HG03432 (cell line): ENCODE measurements around the gene FHIT.

Experiments used
- ATAC-seq: cut with Tn5 transposase; IDR thresholded peaks from one replicate; pipeline ENCODE4 v1.9.1; 2021; ENCODE audit warnings: mild to moderate bottlenecking, moderate library complexity; ENCODE audit not compliant: unreplicated experiment

The FHIT gene

GRCh38 chr3:61251174-61251972 is at the start of gene FHIT:
Gene FHIT (minus strand): TSS chr3:61251452.
- peak; percentile 93 for ATAC-seq

GRCh38 chr3:61300786-61301185 is 49.5 kb upstream of the FHIT start:
- ATAC-seq: no peak

DNA sequence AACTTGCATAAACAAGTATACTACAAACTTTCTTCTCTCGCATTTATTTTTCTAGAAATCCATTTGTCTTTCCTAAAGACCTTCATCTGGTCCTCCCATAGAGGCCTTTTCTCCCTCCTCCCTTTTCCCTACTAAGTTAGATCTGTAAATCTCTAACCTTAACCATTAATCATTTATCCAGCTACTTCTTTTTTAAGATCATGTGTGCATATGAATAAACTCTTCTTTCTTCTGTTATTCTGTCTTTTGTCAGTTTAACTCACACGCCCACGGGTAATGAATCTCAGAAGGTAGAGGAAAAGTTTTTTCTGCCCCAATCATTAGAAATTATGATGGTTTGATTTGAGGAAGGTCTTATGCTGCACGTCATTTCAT is 48.7 kb upstream of the FHIT start:
- ATAC-seq: no peak

DNA sequence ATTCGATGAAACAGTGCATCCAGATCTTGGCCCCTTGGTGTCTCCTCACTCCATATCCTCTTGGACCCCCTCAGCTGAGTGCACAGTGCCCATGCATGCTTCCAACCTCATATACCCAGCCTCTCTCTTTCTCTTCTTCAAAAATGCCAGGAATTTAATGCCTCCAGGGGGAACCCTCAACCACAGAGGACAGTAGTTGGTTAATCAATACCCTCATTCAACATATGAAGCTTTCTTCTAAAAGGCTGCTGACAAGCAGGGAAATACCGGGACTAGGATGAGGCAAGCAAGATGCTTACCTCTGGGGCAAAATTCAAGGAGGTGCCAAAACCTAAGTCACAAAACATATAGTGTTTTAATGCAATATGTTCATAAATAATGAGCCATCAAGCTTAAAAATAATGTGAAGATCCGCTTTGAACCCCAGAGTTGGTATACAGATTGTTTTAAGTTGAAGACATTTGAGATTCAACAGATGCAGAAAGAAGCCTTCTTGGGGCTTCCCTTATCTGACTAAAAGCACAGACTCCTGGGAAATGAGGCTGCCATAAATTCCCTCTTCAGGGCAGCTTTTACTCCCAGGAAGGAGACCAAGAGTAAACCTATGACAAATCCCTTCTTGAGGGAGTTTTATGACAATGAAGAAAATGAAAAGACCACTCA is 48.2 kb upstream of the FHIT start:
- no peak for ATAC-seq

- ATAC-seq: no peak
Measured at GRCh38 chr3:61297821-61298220, 46.6 kb upstream of the FHIT start.

- ATAC-seq: no peak
Measured at GRCh38 chr3:61288446-61288845, 37.2 kb upstream of the FHIT start.

DNA sequence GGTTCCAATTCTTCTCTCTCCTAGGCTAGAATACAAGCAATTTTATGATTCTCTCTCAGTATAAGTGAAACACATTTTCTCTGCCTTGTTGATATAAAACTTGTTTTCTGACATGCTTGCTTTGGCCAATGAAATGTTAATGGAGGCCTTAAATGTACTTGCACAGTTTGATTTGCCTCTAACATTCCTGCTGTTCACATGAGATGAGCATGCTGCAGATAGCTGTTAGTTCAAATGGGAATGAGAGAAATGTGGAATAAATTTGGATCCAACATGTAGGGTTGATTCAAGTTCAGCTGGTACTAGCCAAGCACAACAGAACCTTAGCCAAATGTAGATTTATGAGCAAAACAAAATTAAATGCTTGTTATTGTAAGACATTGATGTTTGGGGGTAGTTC is 32.6 kb upstream of the FHIT start:
- no peak for ATAC-seq

DNA sequence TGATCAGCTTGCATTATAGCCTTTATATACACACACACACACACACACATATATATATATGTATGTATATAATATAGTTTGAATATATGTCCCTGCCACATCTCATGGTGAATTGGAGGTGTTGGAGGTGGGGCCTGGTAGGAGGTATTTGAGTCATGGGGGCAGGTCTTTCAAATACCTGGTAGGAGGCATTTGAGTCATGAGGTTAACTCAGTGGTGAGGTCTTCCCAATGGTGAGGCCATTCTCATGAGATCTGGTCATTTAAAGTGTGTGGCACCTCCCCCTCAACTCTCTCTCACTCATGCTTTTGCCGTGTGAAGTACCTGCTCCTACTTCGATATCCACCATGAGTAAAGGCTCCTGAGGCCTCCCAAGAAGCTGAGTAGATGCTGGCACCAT is 27.5 kb upstream of the FHIT start:
- no peak for ATAC-seq

DNA sequence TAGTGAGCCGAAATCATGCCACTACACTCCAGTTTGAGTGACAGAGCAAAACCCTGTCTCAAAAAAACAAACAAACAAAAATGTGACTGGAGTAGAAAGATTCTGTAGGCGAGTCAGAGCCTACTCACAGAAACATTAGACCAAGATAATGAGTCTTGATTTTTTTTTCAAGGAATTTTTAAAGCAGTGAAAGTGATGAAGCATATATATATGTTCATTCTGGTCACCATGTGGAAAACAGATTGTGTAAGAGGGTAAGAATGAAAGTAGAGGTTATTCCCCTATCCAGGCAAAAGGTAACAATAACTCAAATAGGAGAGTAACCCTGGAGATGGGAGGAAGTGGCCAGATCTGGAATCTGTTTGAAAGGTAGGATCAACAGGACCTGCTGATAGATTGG is 26.2 kb upstream of the FHIT start:
- ATAC-seq: no peak

- ATAC-seq: no peak
Measured at GRCh38 chr3:61269435-61269834, 18.2 kb upstream of the FHIT start.

GRCh38 chr3:61268644-61269043 is 17.4 kb upstream of the FHIT start:
- ATAC-seq: no peak

DNA sequence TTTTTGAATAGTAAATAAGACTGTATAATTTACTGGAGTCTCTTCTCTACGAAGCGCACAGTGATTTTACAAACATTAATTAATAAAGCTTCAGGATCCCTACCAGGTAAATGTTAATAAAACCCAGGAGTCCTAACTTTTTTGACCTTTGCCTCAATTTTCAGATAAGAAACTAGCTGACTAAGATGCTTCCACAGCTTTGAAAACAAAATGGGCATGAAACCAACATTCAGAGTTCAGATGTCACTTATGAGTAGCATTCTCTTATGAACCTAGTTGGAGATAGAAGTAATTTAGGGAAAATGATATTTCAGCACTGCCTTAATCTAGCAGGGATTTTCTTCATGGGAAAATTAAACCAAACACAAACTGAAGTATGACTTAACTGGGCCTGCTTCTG is 13.0 kb upstream of the FHIT start:
- ATAC-seq: no peak

DNA sequence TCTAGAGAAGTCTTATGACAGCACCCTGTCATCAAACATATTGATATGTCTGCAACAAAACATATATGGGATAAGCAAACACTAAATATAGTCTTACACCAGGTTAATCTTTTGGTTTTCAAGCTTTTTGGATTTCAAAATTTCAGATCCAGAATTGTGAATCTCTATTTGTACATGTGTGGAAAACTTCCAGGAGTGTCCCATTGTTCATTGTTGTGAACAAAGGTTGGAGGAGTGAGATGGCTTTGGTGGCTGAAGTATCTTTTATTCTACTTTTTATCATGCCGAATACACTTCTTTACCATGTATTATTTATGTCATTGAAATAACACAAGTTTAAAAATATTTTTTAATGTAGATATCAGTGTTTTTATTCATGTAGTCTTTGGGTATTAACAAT is 5.9 kb upstream of the FHIT start:
- no peak for ATAC-seq

GRCh38 chr3:61253756-61254155 is 2.5 kb upstream of the FHIT start:
- ATAC-seq: no peak

DNA sequence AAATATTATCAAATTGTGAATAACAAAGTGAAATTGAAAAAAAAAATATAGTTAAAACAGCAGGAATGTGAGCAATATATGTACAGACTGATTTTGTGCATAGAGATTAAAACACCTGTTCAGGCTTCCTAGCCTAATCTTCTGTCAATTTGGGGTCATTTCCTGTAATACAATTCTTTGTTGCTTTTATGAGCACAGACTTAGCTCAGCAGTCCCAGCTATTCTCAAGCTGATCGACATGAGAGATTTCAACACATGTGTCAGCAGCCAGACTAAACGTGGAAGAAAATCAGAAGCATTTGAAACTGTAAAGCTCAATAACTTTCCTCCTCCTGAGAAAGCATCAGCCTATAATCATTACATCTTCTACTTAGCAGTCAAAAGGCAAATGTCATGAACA is 1.6 kb upstream of the FHIT start:
- no peak for ATAC-seq

- ATAC-seq: no peak
Measured at GRCh38 chr3:61250784-61251173, 473 bp downstream of the FHIT start.

- ATAC-seq: no peak
Measured at GRCh38 chr3:61248496-61248895, 2.8 kb downstream of the FHIT start.

DNA sequence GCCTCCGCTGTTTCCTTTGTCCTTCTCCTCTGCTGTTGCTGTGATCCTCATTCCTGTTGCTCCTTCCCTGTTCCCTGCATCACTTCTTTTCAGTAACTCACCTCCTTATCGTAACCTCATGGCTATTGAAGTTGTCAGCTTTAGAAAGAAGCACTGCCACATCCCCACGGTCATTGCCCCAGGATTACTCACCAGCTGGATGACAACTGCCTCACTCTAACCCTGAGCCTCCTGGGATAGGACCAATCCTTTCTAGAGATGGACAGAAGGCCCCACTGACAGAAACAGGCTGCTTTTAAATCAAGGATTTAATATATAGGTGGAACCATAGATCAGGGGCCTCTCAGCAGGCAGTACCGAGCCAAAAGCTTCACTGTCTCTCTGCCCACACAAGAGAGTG is 4.1 kb downstream of the FHIT start:
- no peak for ATAC-seq

DNA sequence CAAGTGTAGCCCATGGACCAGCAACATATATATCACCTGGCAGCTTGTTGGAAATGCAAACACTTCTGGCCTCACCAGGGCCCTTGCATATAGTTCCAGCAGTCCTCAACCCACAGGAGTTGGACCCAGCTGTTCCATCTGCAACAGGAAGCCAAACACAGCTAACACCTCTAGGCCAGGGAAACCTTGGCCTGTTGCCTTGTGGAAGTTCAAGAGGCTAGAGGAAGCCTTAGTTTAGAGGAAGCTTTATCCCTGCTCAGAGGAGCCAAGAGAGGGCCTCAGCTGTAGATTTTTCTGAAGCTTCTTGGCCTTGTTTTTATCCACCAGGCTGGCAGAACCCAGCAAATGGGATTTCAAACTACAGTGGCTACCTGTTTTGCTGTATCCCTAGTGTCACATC is 11.4 kb downstream of the FHIT start:
- ATAC-seq: no peak

DNA sequence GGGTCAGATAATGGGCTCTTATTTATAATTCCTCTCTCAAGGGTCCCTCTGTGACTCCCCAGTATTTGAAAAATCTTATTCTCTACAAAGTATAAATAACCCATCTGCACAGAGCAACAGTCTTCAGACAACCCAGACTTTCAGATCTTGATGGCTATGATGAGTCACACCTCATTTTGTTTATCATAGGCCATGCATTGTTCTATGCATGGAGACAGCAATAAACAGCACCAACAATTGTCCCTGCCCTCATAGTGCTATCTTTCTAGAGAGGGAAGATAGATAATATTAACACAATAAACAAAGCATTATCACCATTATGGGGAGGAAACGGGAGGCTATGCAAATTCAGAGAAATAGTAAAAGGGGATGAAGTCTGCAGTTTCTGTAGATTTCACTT is 13.4 kb downstream of the FHIT start:
- no peak for ATAC-seq

GRCh38 chr3:61236556-61236955 is 14.7 kb downstream of the FHIT start:
- ATAC-seq: peak; percentile 88

- peak; percentile 41 for ATAC-seq
Measured at GRCh38 chr3:61233746-61234145, 17.5 kb downstream of the FHIT start.

- ATAC-seq: no peak
Measured at GRCh38 chr3:61231693-61232092, 19.6 kb downstream of the FHIT start.
